Naive thymus-derived CD8-positive, alpha-beta T cell (primary cell): ENCODE data around the gene MARK2. TPM values are rescaled to one million over a fixed set of nuclear protein-coding genes. Genes with fewer than 3 reads are reported as not detected.

Experiments used
- ATAC-seq, 2 donors: fragments of 150-1000 bp; cut with Tn5 transposase in 1 of 2; sonication (Bioruptor Pico), chemical (Tn5 transposase) in 1 of 2; 1 replicate in 1 of 2; 2 replicates in 1 of 2; pipeline ENCODE4 v1.10.0; 2021; ENCODE audit warnings: mild to moderate bottlenecking in 2 of 2, moderate library complexity in 2 of 2
- POLR2A ChIA-PET: fragments of 350-600 bp; sonication (Branson Sonifier 250); formaldehyde crosslinking; loops from one replicate; lab custom pipeline; 2021; ENCODE audit warnings: antibody characterized with exemption; lab: Charles Lee
- DNase-seq, 10 donors: peaks; one replicate each; pipeline versions ENCODE4 v3.0.0 to v3.0.0-alpha.2; 2020 to 2022
- H3K27ac Mint-ChIP-seq, 10 donors: one replicate each; pipeline ENCODE4 v1.8.0; 2020 to 2022; ENCODE audit warnings: mild to moderate bottlenecking in 10 of 10, mixed read lengths in 10 of 10, moderate library complexity in 4 of 10, inconsistent platforms in 1 of 10
- H3K27me3 Mint-ChIP-seq, 5 donors: one replicate each; pipeline ENCODE4 v1.8.0; 2021 to 2022; ENCODE audit warnings: mixed read lengths in 5 of 5
- H3K36me3 Mint-ChIP-seq, 3 donors: one replicate each; pipeline ENCODE4 v1.8.0; 2020 to 2022; ENCODE audit warnings: mixed read lengths in 3 of 3, mild to moderate bottlenecking in 2 of 3, inconsistent platforms in 1 of 3
- H3K4me1 Mint-ChIP-seq, 4 donors: one replicate each; pipeline ENCODE4 v1.8.0; 2021 to 2022; ENCODE audit warnings: mixed read lengths in 4 of 4
- H3K4me3 Mint-ChIP-seq, 10 donors: one replicate each; pipeline ENCODE4 v1.8.0; 2020 to 2022; ENCODE audit warnings: mild to moderate bottlenecking in 10 of 10, mixed read lengths in 10 of 10, moderate library complexity in 6 of 10, inconsistent platforms in 1 of 10
- H3K9me3 Mint-ChIP-seq, 9 donors: one replicate each; pipeline ENCODE4 v1.8.0; 2020 to 2022; ENCODE audit warnings: mixed read lengths in 9 of 9, mild to moderate bottlenecking in 3 of 9, inconsistent platforms in 1 of 9, moderate library complexity in 1 of 9
- polyA plus RNA-seq, 3 donors: library from polyadenylated mRNA; unstranded; fragments of 300-500 nt; fragmentation: Illumina TruSeq; gene quantifications; one replicate each; pipeline ENCODE4 v1.2.3, GENCODE V29; 2021
- total RNA-seq, 8 experiments: library from RNA in 2 of 8; stranded (reverse) in 2 of 8; gene quantifications; one replicate each; pipeline ENCODE4 v1.2.3 and lab custom pipeline; 2021 to 2026

The MARK2 gene
- total and polyA plus RNA-seq, 5 experiments from 2014 or later: 37.0 to 74.5 (median 57.0) TPM

DNA sequence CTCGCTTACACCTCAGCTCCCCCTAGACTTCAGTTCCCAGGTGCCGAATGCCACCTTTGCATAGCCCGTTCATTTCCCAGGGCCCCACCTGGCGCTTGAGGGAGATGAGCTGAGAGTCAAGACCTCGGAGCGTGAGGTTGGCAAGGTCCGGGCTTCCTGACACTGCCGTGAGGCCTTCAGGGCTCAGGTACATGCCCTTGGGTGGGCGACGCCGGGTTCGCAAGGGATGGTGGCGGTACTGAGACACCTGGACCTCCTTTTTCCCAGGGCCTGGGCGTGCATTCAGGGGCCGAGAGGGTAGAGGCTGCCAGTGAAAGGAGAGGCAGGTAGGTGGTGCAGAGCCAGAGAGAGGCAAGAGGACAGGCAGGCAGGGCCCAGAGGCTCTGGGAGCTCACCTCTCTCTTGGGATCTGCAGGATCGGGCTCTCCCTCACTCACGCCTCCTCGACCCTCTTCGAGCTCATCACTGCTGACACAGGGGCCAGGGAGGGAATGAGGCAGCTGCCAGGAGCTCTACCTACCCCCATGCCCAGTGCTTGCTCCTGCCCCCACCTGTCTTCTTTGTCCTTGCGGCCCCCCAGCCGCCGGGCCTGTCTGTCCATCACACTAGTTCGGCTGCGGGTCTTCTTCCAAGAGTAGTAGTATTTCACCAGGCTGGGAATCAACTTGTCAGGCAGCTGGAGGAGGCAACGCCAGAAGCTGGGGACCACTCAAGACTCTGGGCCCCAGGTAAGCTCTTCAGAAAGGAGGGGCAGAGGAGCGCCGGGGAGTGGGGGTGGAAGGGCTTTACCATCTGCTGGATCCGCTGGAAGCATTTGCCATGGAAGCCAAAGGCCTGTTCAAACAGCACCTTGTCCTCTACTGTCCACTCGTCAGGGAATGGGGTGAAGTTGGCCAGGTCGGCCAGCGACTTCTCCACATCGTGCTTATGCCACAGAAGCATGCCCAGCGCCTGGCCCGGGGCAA lies 75.2 kb downstream of the MARK2 start:
- H3K4me3 Mint-ChIP-seq: peak overlapping the region in 4 of 10 donors; percentile 2 to 70 (median 26)
- no peak overlapping the region for H3K27ac Mint-ChIP-seq
- H3K36me3 Mint-ChIP-seq: peaks cover 0 to 12% (median 0%) of the 10 kb centered on the region in 3 donors

GRCh38 chr11:63914896-63915691 lies 76.2 kb downstream of the MARK2 start:
- ATAC-seq (no peak), DNase-seq (no peak)
- peaks cover 11 to 27% (median 21%) of the 10 kb centered on the region in 4 donors for H3K4me1 Mint-ChIP-seq
- peaks cover 0 to 7% (median 0%) of the 10 kb centered on the region in 3 donors for H3K36me3 Mint-ChIP-seq
- H3K27me3 Mint-ChIP-seq: no peaks in the 10 kb centered on the region
- H3K4me3 Mint-ChIP-seq: peak overlapping the region in 9 of 10 donors; percentile 15 to 87 (median 60)
- no peak overlapping the region for H3K27ac Mint-ChIP-seq
- POLR2A ChIA-PET: interaction anchor here (0.6 to 1.5 kb wide), 3 partner anchors 16 to 77 kb away, joined by 3 read pairs; no protein-coding TSS in a partner anchor
- no peaks in the 10 kb centered on the region for H3K9me3 Mint-ChIP-seq

More for the DNA sequence above, 75.2 kb downstream of the MARK2 start:
- no peaks in the 10 kb centered on the region for H3K27me3 Mint-ChIP-seq
- ATAC-seq (no peak), DNase-seq (no peak)
- no peaks in the 10 kb centered on the region for H3K9me3 Mint-ChIP-seq
- POLR2A ChIA-PET: interaction anchor here (0.6 to 1.5 kb wide), 5 partner anchors 17 to 644 kb away, joined by 3 to 9 read pairs (median 3); partner anchors contain the start of gene MARK2
- peaks cover 11 to 27% (median 18%) of the 10 kb centered on the region in 4 donors for H3K4me1 Mint-ChIP-seq

DNA sequence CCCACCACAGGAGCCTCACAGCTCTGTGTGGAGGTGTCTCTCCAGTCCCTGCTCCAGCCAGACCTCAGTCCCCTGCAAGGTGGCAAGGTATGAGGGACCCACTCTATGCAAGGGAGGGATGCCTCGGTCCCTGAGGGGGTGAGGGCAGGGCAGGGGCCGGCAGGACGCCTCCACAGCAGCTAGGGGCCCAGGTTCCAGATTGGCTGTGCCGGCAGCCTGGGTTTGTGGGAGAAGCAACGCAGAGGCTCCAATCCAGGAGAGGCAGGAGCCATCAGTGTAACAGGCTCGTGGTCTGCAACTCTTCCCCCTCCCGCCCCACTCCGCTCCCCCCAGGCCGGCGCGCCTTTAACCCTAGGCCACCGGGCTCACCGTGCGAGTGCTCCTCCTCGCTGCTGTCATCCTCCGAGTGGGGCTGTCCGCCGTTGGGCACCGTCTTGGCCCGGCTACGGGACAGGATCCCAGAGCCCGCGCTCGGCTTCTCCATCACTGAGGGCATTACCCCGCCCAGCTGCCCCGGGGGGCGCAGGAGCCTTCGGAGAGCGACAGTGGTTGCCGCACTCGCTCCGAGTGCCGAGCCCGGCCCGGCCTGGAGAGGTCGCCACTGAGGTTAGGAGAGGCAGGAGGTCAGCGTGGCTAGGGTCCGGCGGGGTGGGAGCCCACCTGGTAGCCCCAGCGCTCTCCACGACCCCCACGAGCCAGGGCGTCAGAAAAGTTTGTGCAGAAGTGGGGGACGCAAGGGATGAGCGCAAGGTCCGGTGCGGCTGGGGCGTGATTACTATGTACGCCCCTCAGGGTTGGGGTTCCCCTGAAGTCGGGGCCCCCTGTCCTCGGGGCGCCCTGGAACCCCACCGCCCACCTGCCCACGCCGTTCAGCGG lies 77.3 kb downstream of the MARK2 start:
- DNase-seq: peak in 2 of 10 donors; percentile 24 to 31
- no peaks in the 10 kb centered on the region for H3K27me3 Mint-ChIP-seq
- peak overlapping the region; percentile 70 to 91 (median 81) for H3K4me3 Mint-ChIP-seq
- H3K4me1 Mint-ChIP-seq: peaks cover 9 to 27% (median 21%) of the 10 kb centered on the region in 4 donors
- H3K27ac Mint-ChIP-seq: peak overlapping the region in 2 of 10 donors; percentile 18 to 40
- POLR2A ChIA-PET: interaction anchor here (0.6 to 1.7 kb wide), 3 partner anchors 77 to 89 kb away, joined by 3 to 8 read pairs (median 7); partner anchors contain the start of gene MARK2
- ATAC-seq: peak; percentile 33 to 46
- peaks cover 0 to 3% (median 0%) of the 10 kb centered on the region in 3 donors for H3K36me3 Mint-ChIP-seq
- H3K9me3 Mint-ChIP-seq: no peaks in the 10 kb centered on the region

- peak within 1 kb of the TSS in 4 of 10 donors; percentile 18 to 83 (median 54) for H3K27ac Mint-ChIP-seq
Observed at GRCh38 chr11:63916837-63917691, 78.2 kb downstream of the MARK2 start, which contains the start of gene RCOR2. RCOR2 (minus strand) TSS chr11:63917164; CDS start chr11:63916456, 708 bp downstream.

DNA sequence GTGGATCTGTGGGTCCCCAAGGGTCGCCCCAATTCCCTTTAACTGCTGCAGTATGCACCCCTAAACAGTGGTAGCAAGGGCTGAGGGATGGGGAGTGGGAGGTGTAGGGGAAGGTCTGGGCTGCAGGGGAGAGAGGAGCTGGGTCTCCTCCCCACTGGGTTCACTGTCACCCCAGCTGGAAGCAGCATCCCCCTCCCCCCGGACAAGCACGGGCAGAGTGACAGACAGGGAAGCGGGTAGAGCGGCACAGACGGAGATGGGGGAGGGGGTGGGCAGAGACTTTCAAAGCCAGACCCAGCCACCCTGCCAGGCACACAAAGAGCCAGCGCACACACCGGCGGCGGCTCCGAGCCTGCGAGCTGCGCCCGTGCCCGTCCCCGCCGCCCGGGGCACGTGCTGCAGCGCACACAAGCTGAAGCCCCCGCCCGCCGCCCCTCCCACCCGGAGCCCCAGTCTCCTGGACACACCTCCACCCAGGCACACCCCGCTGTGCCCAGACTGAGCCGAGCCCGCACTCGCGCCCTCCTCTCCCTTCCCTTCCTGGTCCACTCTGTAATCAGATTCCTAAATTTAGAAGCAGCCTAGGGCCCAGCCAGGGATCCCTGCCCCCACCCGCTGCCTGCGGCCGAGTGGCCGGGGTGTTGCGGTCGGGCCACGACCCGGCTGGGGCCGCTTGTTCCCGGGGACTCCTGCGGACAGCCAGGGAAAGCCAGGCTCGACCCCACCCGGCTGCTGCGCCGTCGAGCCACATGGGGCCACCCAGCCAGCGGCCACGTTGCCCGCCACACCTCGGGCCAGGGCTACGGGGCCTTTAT lies 79.0 kb downstream of the MARK2 start:
- peak overlapping the region; percentile 73 to 88 (median 76) for H3K4me3 Mint-ChIP-seq
- DNase-seq (peak in 4 of 10 donors; percentile 30 to 46 (median 36)), ATAC-seq (peak; percentile 46 to 47)
- POLR2A ChIA-PET: interaction anchor here (0.5 to 1.7 kb wide), 6 partner anchors 59 to 80 kb away, joined by 3 to 8 read pairs (median 4); partner anchors contain the start of genes MARK2 and OTUB1
- no peaks in the 10 kb centered on the region for H3K36me3 Mint-ChIP-seq
- no peaks in the 10 kb centered on the region for H3K27me3 Mint-ChIP-seq
- H3K9me3 Mint-ChIP-seq: no peaks in the 10 kb centered on the region
- peak overlapping the region in 2 of 10 donors; percentile 67 to 83 for H3K27ac Mint-ChIP-seq
- H3K4me1 Mint-ChIP-seq: peaks cover 9 to 27% (median 21%) of the 10 kb centered on the region in 4 donors

More at GRCh38 chr11:63916837-63917691, 78.2 kb downstream of the MARK2 start, which contains the start of gene RCOR2:
- H3K36me3 Mint-ChIP-seq: peaks cover 0 to 3% (median 0%) of the 10 kb centered on the region in 3 donors
- H3K27me3 Mint-ChIP-seq: no peaks in the 10 kb centered on the region
- H3K4me3 Mint-ChIP-seq: peak within 1 kb of the TSS; percentile 74 to 91 (median 81)
- peaks cover 9 to 27% (median 21%) of the 10 kb centered on the region in 4 donors for H3K4me1 Mint-ChIP-seq
- DNase-seq: peak in 9 of 10 donors; percentile 28 to 73 (median 48)
- H3K9me3 Mint-ChIP-seq: no peaks in the 10 kb centered on the region
- POLR2A ChIA-PET: interaction anchor here (0.7 to 1.7 kb wide), 4 partner anchors 69 to 80 kb away, joined by 3 to 8 read pairs (median 4); partner anchors contain the start of genes MARK2 and OTUB1
- ATAC-seq: peak; percentile 67 to 72

- Mint-ChIP-seq H3K27me3 (no peaks in the 10 kb centered on the region), H3K4me1 (peaks cover 9 to 27% (median 21%) of the 10 kb centered on the region in 4 donors), H3K36me3 (no peaks in the 10 kb centered on the region), H3K27ac (peak overlapping the region in 6 of 10 donors; percentile 41 to 74 (median 60)), H3K4me3 (peak overlapping the region; percentile 39 to 87 (median 63)), H3K9me3 (no peaks in the 10 kb centered on the region)
- DNase-seq (no peak), ATAC-seq (no peak)
- POLR2A ChIA-PET: interaction anchor here (0.8 to 1.6 kb wide), 2 partner anchors 78 to 81 kb away, joined by 4 to 5 read pairs; no protein-coding TSS in a partner anchor
Observed at GRCh38 chr11:63918507-63919191, 79.7 kb downstream of the MARK2 start.

DNA sequence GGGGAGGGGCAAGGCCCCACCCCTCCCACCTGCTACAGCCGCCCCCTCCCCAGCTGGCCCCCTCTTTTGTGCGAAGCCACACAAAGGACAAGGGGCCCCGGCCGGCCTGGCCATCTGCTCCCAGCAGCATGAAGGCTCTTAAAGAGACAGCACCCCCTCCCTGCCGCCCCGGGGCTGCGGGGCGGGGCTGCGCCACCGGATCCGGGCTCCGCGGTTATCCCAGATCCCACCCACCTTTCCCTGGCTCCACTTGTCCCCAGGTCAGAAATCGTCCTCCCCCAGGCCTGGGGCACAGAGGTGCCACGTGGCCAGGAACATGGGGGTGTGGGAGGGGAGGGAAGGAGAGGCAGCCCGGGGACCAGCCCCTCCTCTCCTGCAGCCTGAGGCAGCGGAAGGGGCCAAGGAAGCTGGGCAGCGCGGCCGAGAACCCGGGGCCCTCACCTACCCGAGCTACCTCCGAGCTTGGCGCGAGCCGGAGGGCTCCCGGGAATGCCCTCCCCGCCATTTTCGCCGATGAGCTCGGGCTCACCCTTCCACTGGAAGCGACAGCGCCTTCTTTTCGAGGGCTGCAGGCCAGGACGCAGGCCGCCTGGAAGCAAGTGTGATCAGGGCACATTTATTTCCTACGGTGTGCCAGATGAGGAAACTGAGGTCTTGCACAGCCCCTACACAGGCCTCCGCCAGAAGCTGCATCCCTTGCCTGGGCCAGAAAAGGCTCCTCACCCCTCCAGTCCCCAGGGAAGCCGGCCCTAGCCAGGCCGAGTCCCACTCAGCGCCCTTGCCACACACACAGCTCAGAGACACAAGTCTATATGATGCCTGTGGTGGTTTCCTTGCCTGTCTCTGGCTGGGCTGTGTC lies 80.6 kb downstream of the MARK2 start:
- Mint-ChIP-seq H3K9me3 (no peaks in the 10 kb centered on the region), H3K36me3 (no peaks in the 10 kb centered on the region), H3K4me3 (peak overlapping the region in 4 of 10 donors; percentile 16 to 87 (median 52)), H3K27ac (peak overlapping the region in 3 of 10 donors; percentile 21 to 69 (median 41)), H3K4me1 (peaks cover 9 to 27% (median 20%) of the 10 kb centered on the region in 4 donors), H3K27me3 (no peaks in the 10 kb centered on the region)
- POLR2A ChIA-PET: interaction anchor here (1.2 kb wide), 1 partner anchor 83 kb away, joined by 4 read pairs; no protein-coding TSS in a partner anchor
- no peak for DNase-seq
- ATAC-seq: peak in 1 of 2 donors; percentile 25

GRCh38 chr11:63920126-63920938 lies 81.4 kb downstream of the MARK2 start:
- Mint-ChIP-seq H3K36me3 (no peaks in the 10 kb centered on the region), H3K4me3 (peak overlapping the region in 2 of 10 donors; percentile 38 to 66), H3K9me3 (no peaks in the 10 kb centered on the region), H3K4me1 (peaks cover 9 to 22% (median 19%) of the 10 kb centered on the region in 4 donors), H3K27ac (peak overlapping the region in 2 of 10 donors; percentile 41 to 69), H3K27me3 (no peaks in the 10 kb centered on the region)
- POLR2A ChIA-PET: interaction anchor here (0.7 to 1.2 kb wide), 5 partner anchors 19 to 978 kb away, joined by 3 to 4 read pairs (median 3); partner anchors contain the start of gene NAA40
- no peak for ATAC-seq
- DNase-seq: no peak
